ENCODE results near the gene TOR1A. TPM values are rescaled to one million over a fixed set of nuclear protein-coding genes. Genes with fewer than 3 reads are reported as not detected.
"Not testable (repeated sequence)": the region's sequence is repeated elsewhere in the genome, so short reads cannot be mapped to it uniquely, and the experiment has no call there.

TOR1A gene
- total RNA-seq, 1 donor from 2014 or later, result 30.0 TPM

GRCh38 chr9:129809346-129809745 lies 14.6 kb downstream of the TOR1A start:
- intact Hi-C loops (cut with DNase I), result no loop called here
- H3K27me3 ChIP-seq, result no peaks in the 10 kb centered on the region
- no peak for DNase-seq (ENCODE audit: extremely low spot score in 2 of 2)
- H3K4me1 ChIP-seq, result peaks cover 1% of the 10 kb centered on the region
- no peak overlapping the region for H3K27ac ChIP-seq
- TF ChIP-seq POLR2AphosphoS5 (IDR thresholded peaks at IDR 0.05; ENCODE audit: insufficient read depth in 1 of 2, low read depth in 1 of 2), result no peak
- peaks cover 0 to 44% of the 10 kb centered on the region in 2 donors for H3K36me3 ChIP-seq
- H3K9me3 ChIP-seq, result no peaks in the 10 kb centered on the region
- no peak overlapping the region for H3K4me3 ChIP-seq

- H3K36me3 ChIP-seq, result peaks cover 0 to 31% of the 10 kb centered on the region in 2 donors
- intact Hi-C loops (cut with DNase I), result no loop called here
These were observed 17.9 kb downstream of the TOR1A start for GRCh38 chr9:129806061-129806460.

GRCh38 chr9:129803676-129804060 lies 20.3 kb downstream of the TOR1A start:
- Histone ChIP-seq H3K4me1 (peaks cover 10% of the 10 kb centered on the region), H3K9me3 (no peaks in the 10 kb centered on the region), H3K36me3 (peaks cover 0 to 15% of the 10 kb centered on the region in 2 donors), H3K27me3 (no peaks in the 10 kb centered on the region), H3K4me3 (peak overlapping the region; percentile 67 to 100), H3K27ac (peak overlapping the region; percentile 75)
- DNase-seq (ENCODE audit: extremely low spot score in 2 of 2), result no peak
- no peak for TF ChIP-seq POLR2A (IDR thresholded peaks at IDR 0.05)
- intact Hi-C loops (cut with DNase I), result no loop called here

More at GRCh38 chr9:129806061-129806460, 17.9 kb downstream of the TOR1A start:
- no peak for DNase-seq (ENCODE audit: extremely low spot score in 2 of 2)
- peaks cover 10% of the 10 kb centered on the region for H3K4me1 ChIP-seq
- H3K27me3 ChIP-seq, result no peaks in the 10 kb centered on the region
- H3K4me3 ChIP-seq, result no peak overlapping the region
- no peaks in the 10 kb centered on the region for H3K9me3 ChIP-seq
- H3K27ac ChIP-seq, result no peak overlapping the region
- TF ChIP-seq POLR2AphosphoS5 (IDR thresholded peaks at IDR 0.05; ENCODE audit: insufficient read depth in 1 of 2, low read depth in 1 of 2), result no peak
- TF ChIP-seq POLR2A (IDR thresholded peaks at IDR 0.05), result no peak
- TF ChIP-seq CTCF (IDR thresholded peaks at IDR 0.05), result no peak

- H3K36me3 ChIP-seq, result peaks cover 0 to 15% of the 10 kb centered on the region in 2 donors
- peak within 1 kb of the TSS; percentile 67 to 100 for H3K4me3 ChIP-seq
- H3K4me1 ChIP-seq, result peaks cover 10% of the 10 kb centered on the region
- intact Hi-C loops (cut with DNase I), result no loop called here
- no peaks in the 10 kb centered on the region for H3K27me3 ChIP-seq
- H3K9me3 ChIP-seq, result no peaks in the 10 kb centered on the region
- DNase-seq (ENCODE audit: extremely low spot score in 2 of 2), result peak in 1 of 2 donors; percentile 92
- peak; percentile 81 to 91 for TF ChIP-seq POLR2AphosphoS5 (IDR thresholded peaks at IDR 0.05; ENCODE audit: insufficient read depth in 1 of 2, low read depth in 1 of 2)
- peak in 1 of 2 donors; percentile 71 for TF ChIP-seq POLR2A (IDR thresholded peaks at IDR 0.05)
- no peak for TF ChIP-seq CTCF (IDR thresholded peaks at IDR 0.05)
- peak within 1 kb of the TSS; percentile 75 for H3K27ac ChIP-seq
These were observed 20.9 kb downstream of the TOR1A start, which contains the start of gene TOR1B for GRCh38 chr9:129802833-129803675. Gene TOR1B (plus strand): TSS chr9:129803184. CDS start chr9:129803213, 29 bp downstream.

- TF ChIP-seq POLR2A (IDR thresholded peaks at IDR 0.05) (no peak), POLR2AphosphoS5 (IDR thresholded peaks at IDR 0.05; ENCODE audit: insufficient read depth in 1 of 2, low read depth in 1 of 2) (no peak), CTCF (IDR thresholded peaks at IDR 0.05) (no peak)
- intact Hi-C loops (cut with DNase I), result no loop called here
- Histone ChIP-seq H3K9me3 (no peaks in the 10 kb centered on the region), H3K4me3 (no peak overlapping the region), H3K36me3 (peaks cover 0 to under 1% of the 10 kb centered on the region in 2 donors), H3K27me3 (no peaks in the 10 kb centered on the region), H3K27ac (no peak overlapping the region), H3K4me1 (peaks cover 10% of the 10 kb centered on the region)
- DNase-seq (ENCODE audit: extremely low spot score in 2 of 2), result no peak
These were observed 22.4 kb downstream of the TOR1A start for GRCh38 chr9:129801504-129801903.

GRCh38 chr9:129798973-129799372 lies 25.0 kb downstream of the TOR1A start:
- Histone ChIP-seq H3K27ac (no peak overlapping the region), H3K36me3 (no peaks in the 10 kb centered on the region), H3K4me1 (peaks cover 5% of the 10 kb centered on the region), H3K9me3 (no peaks in the 10 kb centered on the region), H3K4me3 (no peak overlapping the region), H3K27me3 (no peaks in the 10 kb centered on the region)
- no peak for DNase-seq (ENCODE audit: extremely low spot score in 2 of 2)
- no peak for TF ChIP-seq POLR2AphosphoS5 (IDR thresholded peaks at IDR 0.05; ENCODE audit: insufficient read depth in 1 of 2, low read depth in 1 of 2)
- TF ChIP-seq CTCF (IDR thresholded peaks at IDR 0.05), result no peak
- TF ChIP-seq POLR2A (IDR thresholded peaks at IDR 0.05), result no peak
- intact Hi-C loops (cut with DNase I), result no loop called here

- H3K9me3 ChIP-seq; H3K36me3 ChIP-seq; H3K4me3 ChIP-seq; intact Hi-C loops (cut with DNase I); H3K27me3 ChIP-seq; H3K27ac ChIP-seq; DNase-seq (ENCODE audit: extremely low spot score in 2 of 2); H3K4me1 ChIP-seq: not testable (repeated sequence)
These were observed 27.9 kb downstream of the TOR1A start for GRCh38 chr9:129796029-129796428.

Data from vagina (tissue), 2 donors.